Stimulated activated naive B cell treated with anti-CD40 and anti-IgM and Interleukin-4, amounts not matched to agents 10 μg/mL and 1 μg/mL and 100 μg/mL, for 72 hours (primary cell): ENCODE data around the gene PHF1.

ENCODE experiments used
- ATAC-seq, 2 donors: fragments of 150-1000 bp; cut with Tn5 transposase; replicated peaks; 2 replicates each; pipeline ENCODE4 v1.10.0; 2021; ENCODE audit warnings: moderate library complexity in 1 of 2
- DNase-seq: peaks from one replicate; pipeline ENCODE4 v3.0.0; 2021
- H3K27ac Mint-ChIP-seq: one replicate; pipeline ENCODE4 v1.8.0; 2022; ENCODE audit warnings: mild to moderate bottlenecking, mixed read lengths
- H3K27me3 Mint-ChIP-seq, 2 donors: one replicate each; pipeline ENCODE4 v1.8.0; 2022; ENCODE audit warnings: mixed read lengths in 2 of 2
- H3K36me3 Mint-ChIP-seq, 2 donors: one replicate each; pipeline ENCODE4 v1.8.0; 2022; ENCODE audit warnings: mixed read lengths in 2 of 2, mild to moderate bottlenecking in 1 of 2
- H3K4me1 Mint-ChIP-seq, 2 donors: one replicate each; pipeline ENCODE4 v1.8.0; 2022; ENCODE audit warnings: mixed read lengths in 2 of 2, mild to moderate bottlenecking in 1 of 2
- H3K4me3 Mint-ChIP-seq, 2 donors: one replicate each; pipeline ENCODE4 v1.8.0; 2022; ENCODE audit warnings: mild to moderate bottlenecking in 2 of 2, mixed read lengths in 2 of 2, moderate library complexity in 1 of 2
- H3K9me3 Mint-ChIP-seq, 2 donors: one replicate each; pipeline ENCODE4 v1.8.0; 2022; ENCODE audit warnings: mixed read lengths in 2 of 2, mild to moderate bottlenecking in 1 of 2

Gene PHF1

GRCh38 chr6:33406126-33406525 is 4.7 kb upstream of the PHF1 start:
- Mint-ChIP-seq H3K27ac (peak overlapping the region; percentile 47), H3K9me3 (no peaks in the 10 kb centered on the region)

GRCh38 chr6:33407132-33407718 is 3.6 kb upstream of the PHF1 start:
- no peaks in the 10 kb centered on the region for H3K27me3 Mint-ChIP-seq
- H3K4me1 Mint-ChIP-seq = peaks cover 18 to 22% of the 10 kb centered on the region in 2 donors
- ATAC-seq = no peak
- DNase-seq = no peak
- no peak overlapping the region for H3K4me3 Mint-ChIP-seq
- no peaks in the 10 kb centered on the region for H3K9me3 Mint-ChIP-seq
- peaks cover 9 to 14% of the 10 kb centered on the region in 2 donors for H3K36me3 Mint-ChIP-seq
- peak overlapping the region; percentile 25 for H3K27ac Mint-ChIP-seq

More at GRCh38 chr6:33406126-33406525, 4.7 kb upstream of the PHF1 start:
- Mint-ChIP-seq H3K27me3 (no peaks in the 10 kb centered on the region), H3K4me1 (peaks cover 11% of the 10 kb centered on the region in 2 donors), H3K36me3 (peaks cover 9 to 14% of the 10 kb centered on the region in 2 donors), H3K4me3 (no peak overlapping the region)
- ATAC-seq (no peak), DNase-seq (no peak)

- ATAC-seq = peak; percentile 91 to 92
- peak; percentile 98 for DNase-seq
- Mint-ChIP-seq H3K36me3 (peaks cover 24 to 33% of the 10 kb centered on the region in 2 donors), H3K27me3 (no peaks in the 10 kb centered on the region), H3K27ac (peak overlapping the region; percentile 96), H3K4me1 (peaks cover 42 to 52% of the 10 kb centered on the region in 2 donors), H3K4me3 (peak overlapping the region; percentile 91 to 92), H3K9me3 (no peaks in the 10 kb centered on the region)
Observed at GRCh38 chr6:33410050-33410710, 634 bp upstream of the PHF1 start.

DNA sequence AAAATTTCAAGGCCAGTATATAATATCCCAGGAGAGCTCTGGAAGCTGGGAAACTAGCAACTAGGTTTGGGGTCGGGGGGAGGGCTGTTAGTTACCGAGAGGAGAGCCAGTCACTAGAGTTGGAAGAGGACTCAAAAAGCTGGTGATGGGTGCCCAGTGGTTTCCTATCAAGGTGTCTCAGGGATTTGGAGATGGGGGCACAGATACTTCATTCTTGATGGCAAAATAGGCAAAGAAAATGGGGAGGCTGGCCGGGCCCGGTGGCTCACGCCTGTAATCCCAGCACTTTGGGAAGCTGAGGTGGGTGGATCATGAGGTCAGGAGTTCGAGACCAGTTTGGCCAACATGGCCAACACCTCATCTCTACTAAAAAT is 805 bp downstream of the PHF1 start:
- Mint-ChIP-seq H3K36me3 (peaks cover 29 to 40% of the 10 kb centered on the region in 2 donors), H3K4me1 (peaks cover 53 to 66% of the 10 kb centered on the region in 2 donors), H3K9me3 (no peaks in the 10 kb centered on the region), H3K27me3 (no peaks in the 10 kb centered on the region), H3K27ac (peak overlapping the region; percentile 87), H3K4me3 (peak overlapping the region; percentile 91 to 92)
- no peak for DNase-seq
- no peak for ATAC-seq

GRCh38 chr6:33412140-33413009 is 1.6 kb downstream of the PHF1 start:
- ATAC-seq (no peak), DNase-seq (no peak)
- Mint-ChIP-seq H3K9me3 (no peaks in the 10 kb centered on the region), H3K4me1 (peaks cover 59 to 74% of the 10 kb centered on the region in 2 donors), H3K27ac (peak overlapping the region; percentile 51), H3K27me3 (no peaks in the 10 kb centered on the region), H3K4me3 (peak overlapping the region; percentile 50 to 92), H3K36me3 (peaks cover 29 to 45% of the 10 kb centered on the region in 2 donors)

DNA sequence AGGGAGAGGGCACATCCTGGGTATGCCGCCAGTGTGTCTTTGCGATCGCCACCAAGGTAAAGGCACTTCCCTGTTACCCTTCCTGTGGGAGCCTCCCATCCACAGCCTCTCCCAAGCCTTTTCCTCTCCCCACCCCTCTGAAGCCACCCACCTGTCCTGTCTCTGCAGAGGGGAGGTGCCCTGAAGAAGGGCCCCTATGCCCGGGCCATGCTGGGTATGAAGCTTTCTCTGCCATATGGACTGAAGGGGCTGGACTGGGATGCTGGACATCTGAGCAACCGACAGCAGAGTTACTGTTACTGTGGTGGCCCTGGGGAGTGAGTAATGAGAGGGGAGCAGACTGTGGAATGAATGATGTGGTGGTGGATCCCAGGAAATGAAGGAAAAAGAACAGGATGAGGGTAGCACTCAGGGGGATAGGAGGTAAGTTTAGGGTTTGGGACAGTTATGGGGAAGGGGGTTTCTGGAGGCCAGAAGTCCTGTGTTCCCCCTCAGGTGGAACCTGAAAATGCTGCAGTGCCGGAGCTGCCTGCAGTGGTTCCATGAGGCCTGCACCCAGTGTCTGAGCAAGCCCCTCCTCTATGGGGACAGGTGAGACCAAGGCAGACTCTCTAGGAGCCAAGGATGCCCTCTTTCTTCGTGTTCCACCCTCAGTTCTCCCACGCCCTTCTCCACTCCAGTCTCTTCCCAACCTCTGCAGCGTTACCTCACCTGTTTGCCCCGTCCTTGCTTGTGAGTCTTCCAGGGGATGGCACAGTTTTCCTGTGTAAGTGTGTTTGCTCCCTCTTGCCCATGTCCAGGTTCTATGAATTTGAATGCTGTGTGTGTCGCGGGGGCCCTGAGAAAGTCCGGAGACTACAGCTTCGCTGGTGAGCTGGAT is 2.7 kb downstream of the PHF1 start:
- H3K36me3 Mint-ChIP-seq = peaks cover 31 to 48% of the 10 kb centered on the region in 2 donors
- DNase-seq (no peak), ATAC-seq (no peak)
- peak overlapping the region; percentile 90 for H3K27ac Mint-ChIP-seq
- H3K27me3 Mint-ChIP-seq = no peaks in the 10 kb centered on the region
- H3K4me3 Mint-ChIP-seq = peak overlapping the region in 1 of 2 donors; percentile 10
- peaks cover 0 to 3% of the 10 kb centered on the region in 2 donors for H3K9me3 Mint-ChIP-seq
- H3K4me1 Mint-ChIP-seq = peaks cover 63 to 79% of the 10 kb centered on the region in 2 donors

DNA sequence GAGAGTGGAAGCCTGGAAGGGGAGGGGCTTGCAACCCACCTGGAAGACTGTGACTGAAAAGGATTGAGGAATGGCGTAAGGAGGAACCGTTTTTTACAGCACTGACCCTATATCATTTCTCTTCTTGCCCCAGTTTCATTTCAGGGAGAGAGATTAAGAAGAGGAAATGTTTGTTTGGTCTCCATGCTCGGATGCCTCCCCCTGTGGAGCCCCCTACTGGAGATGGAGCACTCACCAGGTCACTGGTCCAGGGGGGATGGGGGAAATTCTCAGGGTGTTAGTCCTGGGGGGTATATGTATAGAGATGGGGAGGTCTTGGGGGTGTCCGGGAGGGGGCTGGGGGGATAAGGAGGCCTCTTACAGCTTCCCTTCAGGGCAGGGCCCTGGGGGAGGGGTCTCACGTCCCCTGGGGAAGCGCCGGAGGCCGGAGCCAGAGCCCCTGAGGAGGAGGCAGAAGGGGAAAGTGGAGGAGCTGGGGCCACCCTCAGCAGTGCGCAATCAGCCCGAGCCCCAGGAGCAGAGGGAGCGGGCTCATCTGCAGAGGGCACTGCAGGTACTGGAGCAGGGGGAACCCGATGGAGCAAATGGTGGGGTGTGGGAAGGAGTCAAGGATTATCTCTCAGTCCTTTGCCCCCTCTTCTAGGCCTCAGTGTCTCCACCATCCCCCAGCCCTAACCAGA is 3.9 kb downstream of the PHF1 start:
- no peak for ATAC-seq
- H3K27me3 Mint-ChIP-seq = no peaks in the 10 kb centered on the region
- DNase-seq = no peak
- peaks cover 64 to 85% of the 10 kb centered on the region in 2 donors for H3K4me1 Mint-ChIP-seq
- H3K36me3 Mint-ChIP-seq = peaks cover 29 to 49% of the 10 kb centered on the region in 2 donors
- H3K4me3 Mint-ChIP-seq = peak overlapping the region; percentile 31 to 41
- peaks cover 0 to 4% of the 10 kb centered on the region in 2 donors for H3K9me3 Mint-ChIP-seq
- H3K27ac Mint-ChIP-seq = peak overlapping the region; percentile 90

DNA sequence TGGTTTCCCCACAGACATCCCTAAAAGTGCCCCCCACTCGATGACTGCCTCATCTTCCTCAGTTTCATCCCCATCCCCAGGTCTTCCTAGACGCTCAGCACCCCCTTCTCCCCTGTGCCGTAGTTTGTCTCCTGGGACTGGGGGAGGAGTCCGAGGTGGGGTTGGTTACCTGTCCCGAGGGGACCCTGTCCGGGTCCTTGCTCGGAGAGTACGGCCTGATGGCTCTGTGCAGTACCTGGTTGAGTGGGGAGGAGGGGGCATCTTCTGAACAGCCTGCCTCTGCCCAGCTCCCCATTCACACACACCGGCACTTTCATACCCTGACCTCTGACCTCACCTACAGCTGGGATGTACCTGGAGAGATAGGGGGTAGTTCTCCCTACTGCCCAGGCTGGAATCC is 5.0 kb downstream of the PHF1 start:
- H3K27me3 Mint-ChIP-seq = no peaks in the 10 kb centered on the region
- H3K4me1 Mint-ChIP-seq = peaks cover 63 to 83% of the 10 kb centered on the region in 2 donors
- peaks cover 0 to 4% of the 10 kb centered on the region in 2 donors for H3K9me3 Mint-ChIP-seq
- H3K36me3 Mint-ChIP-seq = peaks cover 29 to 49% of the 10 kb centered on the region in 2 donors
- no peak for DNase-seq
- ATAC-seq = no peak
- H3K4me3 Mint-ChIP-seq = peak overlapping the region; percentile 55 to 97
- H3K27ac Mint-ChIP-seq = peak overlapping the region; percentile 90

GRCh38 chr6:33416386-33417127 is 5.7 kb downstream of the PHF1 start:
- H3K27me3 Mint-ChIP-seq = no peaks in the 10 kb centered on the region
- H3K4me1 Mint-ChIP-seq = peaks cover 58 to 78% of the 10 kb centered on the region in 2 donors
- H3K9me3 Mint-ChIP-seq = peaks cover 0 to 4% of the 10 kb centered on the region in 2 donors
- ATAC-seq (peak in 1 of 2 donors; percentile 3), DNase-seq (no peak)
- peaks cover 29 to 49% of the 10 kb centered on the region in 2 donors for H3K36me3 Mint-ChIP-seq
- H3K27ac Mint-ChIP-seq = peak overlapping the region; percentile 99
- H3K4me3 Mint-ChIP-seq = peak overlapping the region; percentile 97 to 98

DNA sequence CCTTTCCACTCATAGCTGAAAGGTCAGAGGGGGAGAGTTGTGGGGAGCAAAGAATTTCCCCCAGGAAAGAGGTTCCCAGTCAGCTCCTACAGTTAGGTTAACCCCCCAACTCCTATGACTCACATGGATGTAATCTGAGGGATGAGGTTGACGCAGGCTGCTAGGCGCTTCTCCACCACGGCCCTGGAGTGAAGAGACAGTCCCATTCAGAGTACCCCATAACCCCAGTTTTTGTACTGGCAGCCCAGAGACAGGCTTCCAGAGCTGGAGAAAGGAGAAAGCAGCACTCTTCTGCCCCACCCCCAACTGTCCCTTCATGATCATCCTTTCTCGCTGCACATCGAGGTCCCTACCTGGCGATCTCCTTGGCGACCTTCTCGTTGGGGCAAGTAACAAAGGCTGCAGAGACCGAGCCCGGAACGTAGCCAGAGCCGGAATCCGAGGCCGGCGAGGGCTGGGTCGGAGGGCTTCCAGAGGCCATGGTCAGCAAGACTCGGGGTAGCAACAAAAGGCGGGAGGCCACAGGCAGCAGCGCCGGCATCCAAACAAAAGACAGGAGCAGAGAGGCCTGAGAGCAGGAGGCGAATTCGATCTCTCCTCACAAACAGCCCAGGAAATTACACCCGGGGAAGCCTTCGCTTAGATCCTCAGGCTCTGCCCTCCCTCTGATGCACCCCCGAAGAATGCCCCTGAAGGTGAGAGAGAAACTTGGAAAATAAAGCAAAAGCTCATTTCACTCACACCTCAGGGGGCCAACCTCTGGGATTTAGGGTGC is 6.5 kb downstream of the PHF1 start:
- DNase-seq (no peak), ATAC-seq (no peak)
- Mint-ChIP-seq H3K27ac (peak overlapping the region; percentile 99), H3K36me3 (peaks cover 29 to 49% of the 10 kb centered on the region in 2 donors), H3K27me3 (no peaks in the 10 kb centered on the region), H3K9me3 (peaks cover 0 to 4% of the 10 kb centered on the region in 2 donors), H3K4me3 (peak overlapping the region; percentile 97 to 98), H3K4me1 (peaks cover 54 to 71% of the 10 kb centered on the region in 2 donors)

- DNase-seq = peak; percentile 99
- Mint-ChIP-seq H3K36me3 (peaks cover 24 to 43% of the 10 kb centered on the region in 2 donors), H3K27me3 (no peaks in the 10 kb centered on the region), H3K27ac (peak within 1 kb of the TSS; percentile 99), H3K4me3 (peak within 1 kb of the TSS; percentile 97 to 98), H3K9me3 (peaks cover 0 to 4% of the 10 kb centered on the region in 2 donors), H3K4me1 (peaks cover 49 to 63% of the 10 kb centered on the region in 2 donors)
- ATAC-seq = peak; percentile 90 to 92
Observed at GRCh38 chr6:33417903-33418689, 7.3 kb downstream of the PHF1 start, which contains the start of gene CUTA. Gene CUTA (minus strand): TSS chr6:33418107. CDS start chr6:33418000, 107 bp downstream.
